Small intestine (tissue), 7 donors: ENCODE results near the gene CRYAA. TPM values are rescaled to one million over a fixed set of nuclear protein-coding genes. Genes with fewer than 3 reads are reported as not detected.
"Not testable (repeated sequence)": the region's sequence is repeated elsewhere in the genome, so short reads cannot be mapped to it uniquely, and the experiment has no call there.

ENCODE experiments used
- DNase-seq, 2 donors: peaks; one replicate each; pipeline versions ENCODE4 v3.0.0 to v3.0.0-alpha.2; 2013
- FAIRE-seq: peaks from 2 replicates; lab custom pipeline; 2012; peaks lifted over from hg19 to GRCh38; lab: Jason Lieb, UNC
- H3K27ac ChIP-seq, 3 donors: one replicate each; pipeline ENCODE4 v1.5.1; 2013; ENCODE audit warnings: low read length in 2 of 3, mild to moderate bottlenecking in 2 of 3, control low read depth in 1 of 3, inconsistent platforms in 1 of 3, low read depth in 1 of 3, moderate library complexity in 1 of 3
- H3K27me3 ChIP-seq, 3 donors: one replicate each; pipeline ENCODE4 v1.6.1; 2013; ENCODE audit warnings: low read length in 3 of 3, inconsistent platforms in 1 of 3; ENCODE audit not compliant: control insufficient read depth in 3 of 3, insufficient read depth in 3 of 3
- H3K36me3 ChIP-seq, 3 donors: one replicate each; pipeline ENCODE4 v1.6.1; 2013; ENCODE audit warnings: low read length in 3 of 3, inconsistent platforms in 1 of 3, low read depth in 1 of 3, mild to moderate bottlenecking in 1 of 3, moderate library complexity in 1 of 3; ENCODE audit not compliant: control insufficient read depth in 3 of 3, insufficient read depth in 2 of 3
- H3K4me1 ChIP-seq, 3 donors: one replicate each; pipeline ENCODE4 v1.6.1; 2013; ENCODE audit warnings: low read length in 2 of 3, inconsistent platforms in 1 of 3, low read depth in 1 of 3, mild to moderate bottlenecking in 1 of 3, moderate library complexity in 1 of 3; ENCODE audit not compliant: control insufficient read depth in 3 of 3, insufficient read depth in 2 of 3
- H3K4me3 ChIP-seq, 3 donors: one replicate each; pipeline ENCODE4 v1.5.1; 2013; ENCODE audit warnings: low read length in 3 of 3, control low read depth in 1 of 3, inconsistent platforms in 1 of 3, low read depth in 1 of 3, mild to moderate bottlenecking in 1 of 3, moderate library complexity in 1 of 3
- H3K9me3 ChIP-seq, 2 donors: one replicate each; pipeline ENCODE4 v1.6.1; 2013; ENCODE audit warnings: low read depth in 1 of 2, low read length in 1 of 2; ENCODE audit not compliant: control insufficient read depth in 2 of 2, insufficient read depth in 1 of 2
- WGBS, 3 donors: extraction: QIAGEN DNeasy Blood & Tissue Kit; methylation state at CpG; one replicate each; pipeline ENCODE4 v1.1.7; 2013; 5-methylcytosine and 5-hydroxymethylcytosine counted together
- polyA plus RNA-seq, 4 donors: library from polyadenylated mRNA; stranded (reverse) in 3 of 4; unstranded in 1 of 4; fragments of 200-250 nt in 3 of 4; fragments of 120-200 nt in 1 of 4; gene quantifications; one replicate each; pipeline versions ENCODE4 v1.2.1 to v1.2.3, GENCODE V29; 2013
- donor health status: healthy with polysubstance abuse.
- donor health status: control.
- donor health status: control.
- donor health status: Bipolar disorder and iron deficiency.
- donor health status: healthy.

The CRYAA gene
- polyA plus RNA-seq, 4 donors = not detected

GRCh38 chr21:43173438-43173837 lies 4.6 kb downstream of the CRYAA start:
- H3K4me3 ChIP-seq, H3K27ac ChIP-seq, H3K36me3 ChIP-seq, H3K27me3 ChIP-seq, H3K9me3 ChIP-seq, DNase-seq, H3K4me1 ChIP-seq, FAIRE-seq: not testable (repeated sequence)
- 13% methylated on average over 9 of the region's 18 CpGs; no CpG with 5 or more reads in 2 of the 3 donors for WGBS, 3 donors

GRCh38 chr21:43173930-43174329 lies 5.1 kb downstream of the CRYAA start:
- WGBS, 3 donors = 61 to 80% (median 67%) methylated on average over 4 to 8 of the region's 12 CpGs

GRCh38 chr21:43174998-43175397 lies 6.2 kb downstream of the CRYAA start:
- H3K36me3 ChIP-seq, DNase-seq, H3K27me3 ChIP-seq, H3K4me1 ChIP-seq, H3K9me3 ChIP-seq, H3K4me3 ChIP-seq, H3K27ac ChIP-seq, FAIRE-seq: not testable (repeated sequence)
- WGBS, 3 donors = 60 to 88% methylated on average over 2 of the region's 4 CpGs; no CpG with 5 or more reads in 1 of the 3 donors

More at GRCh38 chr21:43173930-43174329, 5.1 kb downstream of the CRYAA start:
- H3K4me1 ChIP-seq, H3K4me3 ChIP-seq, H3K9me3 ChIP-seq, H3K27ac ChIP-seq, H3K27me3 ChIP-seq, FAIRE-seq, H3K36me3 ChIP-seq, DNase-seq: not testable (repeated sequence)

GRCh38 chr21:43176621-43177020 lies 7.8 kb downstream of the CRYAA start:
- H3K4me3 ChIP-seq, FAIRE-seq, DNase-seq, H3K4me1 ChIP-seq, H3K9me3 ChIP-seq, H3K27ac ChIP-seq, H3K27me3 ChIP-seq, H3K36me3 ChIP-seq: not testable (repeated sequence)
- WGBS, 3 donors = no CpG with 5 or more reads among the region's 16 CpGs

- H3K4me3 ChIP-seq, H3K9me3 ChIP-seq, H3K36me3 ChIP-seq, FAIRE-seq, H3K4me1 ChIP-seq, DNase-seq, H3K27me3 ChIP-seq, H3K27ac ChIP-seq: not testable (repeated sequence)
- WGBS, 3 donors = no CpG with 5 or more reads among the region's 20 CpGs
These were observed 8.5 kb downstream of the CRYAA start for GRCh38 chr21:43177043-43177906.

GRCh38 chr21:43178175-43178826 lies 9.5 kb downstream of the CRYAA start:
- not testable (repeated sequence) for H3K4me1 ChIP-seq, H3K27me3 ChIP-seq, H3K27ac ChIP-seq, FAIRE-seq, H3K36me3 ChIP-seq, H3K4me3 ChIP-seq, DNase-seq, H3K9me3 ChIP-seq
- no CpG with 5 or more reads among the region's 22 CpGs for WGBS, 3 donors

- not testable (repeated sequence) for H3K36me3 ChIP-seq, H3K9me3 ChIP-seq, FAIRE-seq, H3K27ac ChIP-seq, DNase-seq, H3K27me3 ChIP-seq, H3K4me3 ChIP-seq, H3K4me1 ChIP-seq
- WGBS, 3 donors = no CpG with 5 or more reads among the region's 15 CpGs
These were observed 12.2 kb downstream of the CRYAA start for GRCh38 chr21:43181033-43181432.

- H3K9me3 ChIP-seq, DNase-seq, H3K4me3 ChIP-seq, H3K27me3 ChIP-seq, H3K36me3 ChIP-seq, FAIRE-seq, H3K27ac ChIP-seq, H3K4me1 ChIP-seq: not testable (repeated sequence)
- WGBS, 3 donors = 67 to 90% (median 83%) methylated on average over 1 of the region's 7 CpGs
These were observed 18.5 kb downstream of the CRYAA start for GRCh38 chr21:43187268-43187667.
